ENCODE results near the gene NUP107.

- TF ChIP-seq CTCF (IDR thresholded peaks at IDR 0.05), result no peak
- no peak for TF ChIP-seq POLR2AphosphoS5 (IDR thresholded peaks at IDR 0.05)
- TF ChIP-seq POLR2A (IDR thresholded peaks at IDR 0.05), result no peak
- no peak for TF ChIP-seq EP300 (IDR thresholded peaks at IDR 0.05; ENCODE audit: low read depth)
These were observed 53.1 kb downstream of the NUP107 start for GRCh38 chr12:68739891-68740290.

Measured in transverse colon (tissue), 4 donors.